Calu3 (cell line): ENCODE measurements around the gene TBC1D22B. TPM values are rescaled to one million over a fixed set of nuclear protein-coding genes. Genes with fewer than 3 reads are reported as not detected.
A peak's percentile ranks its signal among the peaks of the same experiment; 100 is the strongest.

ENCODE experiments used
- BruUV-seq: library from RNA; stranded (reverse); fragments of 400-500 nt; replicated peaks from 2 replicates; lab custom pipeline; 2021; lab: Mats Ljungman, UMichigan
- CTCF ChIA-PET: fragments of 300-600 bp; sonication (Branson Sonifier 250); formaldehyde crosslinking; loops from one replicate; lab custom pipeline; 2022; ENCODE audit warnings: antibody characterized with exemption; lab: Charles Lee
- DNase-seq: peaks from one replicate; pipeline ENCODE4 v3.0.0; 2022
- H3K27ac Mint-ChIP-seq: one replicate; pipeline ENCODE4 v1.8.0; 2022; ENCODE audit warnings: mixed read lengths; ENCODE audit not compliant: unreplicated experiment
- H3K27me3 Mint-ChIP-seq: one replicate; pipeline ENCODE4 v1.8.0; 2022; ENCODE audit warnings: mixed read lengths; ENCODE audit not compliant: unreplicated experiment
- H3K36me3 Mint-ChIP-seq: one replicate; pipeline ENCODE4 v1.8.0; 2022; ENCODE audit warnings: mild to moderate bottlenecking, moderate library complexity, mixed read lengths; ENCODE audit not compliant: insufficient read depth, unreplicated experiment
- H3K4me1 Mint-ChIP-seq: one replicate; pipeline ENCODE4 v1.8.0; 2022; ENCODE audit warnings: mild to moderate bottlenecking, low read depth, mixed read lengths; ENCODE audit not compliant: unreplicated experiment
- H3K4me3 Mint-ChIP-seq: one replicate; pipeline ENCODE4 v1.8.0; 2022; ENCODE audit warnings: mild to moderate bottlenecking, low read depth, moderate library complexity, mixed read lengths; ENCODE audit not compliant: unreplicated experiment
- H3K9me3 Mint-ChIP-seq: one replicate; pipeline ENCODE4 v1.8.0; 2022; ENCODE audit warnings: low read depth, mixed read lengths; ENCODE audit not compliant: unreplicated experiment
- CTCF ChIP-seq: fragments of 200-600 bp; IDR thresholded peaks from one replicate; pipeline ENCODE4 v1.8.0; 2022; ENCODE audit warnings: antibody characterized with exemption; ENCODE audit not compliant: unreplicated experiment
- intact Hi-C: fragments of 100-400 bp; cut with micrococcal nuclease; formaldehyde crosslinking; loops from one replicate; pipeline ENCODE4 v1.10.0; 2022; ENCODE audit not compliant: unreplicated experiment
- total RNA-seq: library from RNA; stranded (reverse); gene quantifications from 2 replicates; pipeline ENCODE4 v1.2.3, GENCODE V29; 2022

Gene TBC1D22B
- total RNA-seq, 1 experiment from 2014 or later, result 14.6 TPM

DNA sequence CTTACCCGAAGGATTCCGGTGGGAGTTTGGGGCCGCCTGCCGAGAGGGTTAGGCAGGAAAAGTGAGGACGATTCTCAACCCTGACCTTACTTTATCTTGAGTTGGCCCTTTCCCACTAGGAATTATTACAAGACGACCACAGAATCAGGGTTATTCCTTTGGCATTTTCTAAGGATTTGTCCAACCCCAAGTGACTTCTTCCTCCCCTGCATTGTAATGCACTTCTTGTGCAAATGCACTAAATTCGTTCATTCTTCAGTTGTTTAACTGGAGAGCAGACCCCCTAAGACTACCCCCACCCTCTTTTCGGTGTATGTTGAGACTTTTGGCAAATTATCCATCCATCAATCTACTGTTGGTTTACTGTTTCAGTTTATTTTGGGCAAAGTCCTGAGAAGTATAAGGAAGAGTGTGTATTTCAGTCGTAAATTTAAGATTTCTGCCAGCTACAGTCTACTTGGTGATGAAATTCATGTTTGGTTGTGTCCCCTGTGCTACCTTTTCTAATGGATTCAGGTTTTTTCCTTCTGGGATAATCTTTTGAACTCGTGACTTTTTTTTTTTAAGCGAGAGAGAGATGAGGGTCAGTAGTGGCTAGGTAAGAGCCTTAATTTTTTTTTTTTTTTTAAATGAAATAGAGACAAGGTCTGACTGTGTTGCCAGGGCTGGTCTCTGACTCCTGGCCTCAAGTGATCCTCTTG lies 983 bp downstream of the TBC1D22B start:
- Mint-ChIP-seq H3K9me3 (no peaks in the 10 kb centered on the region), H3K27me3 (no peaks in the 10 kb centered on the region), H3K4me1 (peaks cover 14% of the 10 kb centered on the region), H3K36me3 (peaks cover 29% of the 10 kb centered on the region), H3K4me3 (peak overlapping the region; percentile 97), H3K27ac (peak overlapping the region; percentile 87)
- no peak for DNase-seq
- intact Hi-C loops, result loop anchor here (10.0 kb wide), 1 partner anchor 416 kb away; no protein-coding TSS in a partner anchor
- CTCF ChIA-PET, result interaction anchor here (1.2 to 1.5 kb wide), 4 partner anchors 16 to 56 kb away, joined by 3 to 9 read pairs (median 5); no protein-coding TSS in a partner anchor
- TF ChIP-seq CTCF, result no peak
- BruUV-seq, result TSS peak; percentile 57

- no TSS peak for BruUV-seq
- peaks cover 14% of the 10 kb centered on the region for H3K4me1 Mint-ChIP-seq
- peaks cover 29% of the 10 kb centered on the region for H3K36me3 Mint-ChIP-seq
- no peaks in the 10 kb centered on the region for H3K9me3 Mint-ChIP-seq
- intact Hi-C loops, result loop anchor here (10.0 kb wide), 1 partner anchor 416 kb away; no protein-coding TSS in a partner anchor
- CTCF ChIA-PET, result interaction anchor here (1.3 kb wide), 1 partner anchor 17 kb away, joined by 5 read pairs; no protein-coding TSS in a partner anchor
- no peak for TF ChIP-seq CTCF
- no peak for DNase-seq
- H3K27ac Mint-ChIP-seq, result peak overlapping the region; percentile 87
- peak overlapping the region; percentile 97 for H3K4me3 Mint-ChIP-seq
- no peaks in the 10 kb centered on the region for H3K27me3 Mint-ChIP-seq
These were observed 1.6 kb downstream of the TBC1D22B start for GRCh38 chr6:37259191-37259590.

DNA sequence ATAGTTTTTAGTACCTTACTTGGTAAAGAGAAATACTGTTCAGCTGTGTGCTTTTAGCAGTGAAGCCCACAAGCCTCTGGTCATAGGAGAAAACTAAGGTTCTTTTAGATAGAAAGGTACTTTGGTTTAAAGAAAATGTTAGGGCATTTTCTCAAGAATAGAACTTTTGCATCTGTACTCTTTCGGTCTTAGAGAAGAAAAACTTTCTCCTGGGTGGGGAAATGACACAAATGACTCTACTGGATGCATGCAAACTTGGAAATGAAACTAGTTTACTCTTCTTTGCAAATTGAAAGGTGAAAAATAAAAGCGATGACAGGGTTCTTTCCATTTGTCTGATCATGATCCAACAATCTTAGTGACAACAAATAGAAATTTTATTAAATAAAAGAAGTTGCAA lies 2.5 kb downstream of the TBC1D22B start:
- Mint-ChIP-seq H3K4me3 (no peak overlapping the region), H3K27ac (no peak overlapping the region), H3K4me1 (peaks cover 14% of the 10 kb centered on the region), H3K9me3 (no peaks in the 10 kb centered on the region), H3K36me3 (peaks cover 29% of the 10 kb centered on the region), H3K27me3 (no peaks in the 10 kb centered on the region)
- CTCF ChIA-PET, result interaction anchor here (1.3 kb wide), 1 partner anchor 17 kb away, joined by 5 read pairs; no protein-coding TSS in a partner anchor
- intact Hi-C loops, result no loop called here
- TF ChIP-seq CTCF, result no peak
- no TSS peak for BruUV-seq
- DNase-seq, result no peak

DNA sequence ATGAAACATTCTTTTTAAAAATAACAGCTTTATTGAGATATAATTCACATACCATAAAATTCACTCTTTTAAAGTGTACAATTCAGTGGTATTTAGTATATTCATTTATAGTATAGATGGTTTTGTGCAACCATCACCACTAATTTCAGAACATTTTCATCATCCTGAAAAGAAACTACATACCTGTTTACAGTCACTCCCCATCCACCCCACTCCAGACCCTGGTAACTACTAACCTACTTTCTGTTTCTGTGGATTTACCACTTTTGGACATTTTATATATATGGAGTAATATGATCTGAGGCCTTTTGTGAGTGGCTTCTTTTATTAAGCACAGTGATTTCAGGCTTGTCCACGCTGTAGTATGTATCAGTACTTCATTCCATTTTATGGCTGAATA lies 2.9 kb downstream of the TBC1D22B start:
- Mint-ChIP-seq H3K4me3 (no peak overlapping the region), H3K27ac (no peak overlapping the region), H3K27me3 (no peaks in the 10 kb centered on the region), H3K36me3 (peaks cover 29% of the 10 kb centered on the region), H3K9me3 (no peaks in the 10 kb centered on the region), H3K4me1 (peaks cover 14% of the 10 kb centered on the region)
- CTCF ChIA-PET, result no interaction called here
- DNase-seq, result no peak
- no peak for TF ChIP-seq CTCF
- intact Hi-C loops, result no loop called here
- no TSS peak for BruUV-seq
